OCI-LY1 (cell line): ENCODE results near the gene SLC1A4.

ENCODE experiments used
- H2AFZ ChIP-seq: fragments of 200-600 bp; sonication (generic), shearing (Covaris generic); 2 replicates; pipeline ENCODE4 v1.6.0; 2014; ENCODE audit warnings: antibody characterized with exemption, mild to moderate bottlenecking, low read length
- H3F3A ChIP-seq: fragments of 200-600 bp; sonication (generic), shearing (Covaris generic); 2 replicates; pipeline ENCODE4 v1.6.0; 2014; ENCODE audit warnings: mild to moderate bottlenecking, antibody characterized with exemption, low read length, moderate library complexity; ENCODE audit not compliant: insufficient read depth
- H3K27ac ChIP-seq: fragments of 200-600 bp; sonication (generic); 2 replicates; pipeline ENCODE4 v1.5.1; 2014; ENCODE audit warnings: low read length, mixed run types, mild to moderate bottlenecking, low read depth; ENCODE audit not compliant: poor library complexity, severe bottlenecking
- H3K27me3 ChIP-seq: fragments of 200-600 bp; sonication (generic); 2 replicates; pipeline ENCODE4 v1.6.0; 2014; ENCODE audit warnings: antibody characterized with exemption, mild to moderate bottlenecking, low read length, moderate library complexity; ENCODE audit not compliant: insufficient read depth
- H3K36me3 ChIP-seq: fragments of 200-600 bp; sonication (generic); 2 replicates; pipeline ENCODE4 v1.6.1; 2014; ENCODE audit warnings: mild to moderate bottlenecking, antibody characterized with exemption, low read length, moderate library complexity, mixed read lengths; ENCODE audit not compliant: insufficient read depth
- H3K4me1 ChIP-seq: fragments of 200-600 bp; sonication (generic); 2 replicates; pipeline ENCODE4 v1.5.1; 2014; ENCODE audit warnings: mild to moderate bottlenecking, low read length, moderate library complexity; ENCODE audit not compliant: insufficient read depth, severe bottlenecking
- H3K4me2 ChIP-seq: fragments of 200-600 bp; sonication (generic), shearing (Covaris generic); 2 replicates; pipeline ENCODE4 v1.6.1; 2014; ENCODE audit warnings: low read length
- H3K4me3 ChIP-seq: fragments of 200-600 bp; sonication (generic); 2 replicates; pipeline ENCODE4 v1.5.1; 2014; ENCODE audit warnings: low read length, low read depth, mild to moderate bottlenecking, mixed read lengths; ENCODE audit not compliant: poor library complexity, severe bottlenecking
- H3K79me2 ChIP-seq: fragments of 200-600 bp; shearing (Covaris generic); 2 replicates; pipeline ENCODE4 v1.6.1; 2016; ENCODE audit warnings: mixed run types, low read length, mixed read lengths; ENCODE audit not compliant: insufficient read depth
- H3K9ac ChIP-seq: fragments of 200-600 bp; sonication (generic), shearing (Covaris generic); 2 replicates; pipeline ENCODE4 v1.6.1; 2014; ENCODE audit warnings: mild to moderate bottlenecking, low read length, mixed read lengths
- H3K9me2 ChIP-seq: fragments of 200-600 bp; sonication (generic), shearing (Covaris generic); 2 replicates; pipeline ENCODE4 v1.6.1; 2014; ENCODE audit warnings: low read depth, mild to moderate bottlenecking, low read length, mixed read lengths
- H3K9me3 ChIP-seq: fragments of 200-600 bp; shearing (Covaris generic); 2 replicates; pipeline ENCODE4 v1.6.1; 2014; ENCODE audit warnings: low read length, mixed read lengths
- H4K20me1 ChIP-seq: fragments of 200-600 bp; sonication (generic), shearing (Covaris generic); 2 replicates; pipeline ENCODE4 v1.6.0; 2016; ENCODE audit warnings: mild to moderate bottlenecking, low read length; ENCODE audit not compliant: insufficient read depth
- EZH2 ChIP-seq: fragments of 200-600 bp; sonication (generic), shearing (Covaris generic); IDR thresholded peaks from 2 replicates; pipeline ENCODE4 v1.8.0; 2017; ENCODE audit warnings: borderline replicate concordance, mixed run types, mild to moderate bottlenecking, antibody characterized with exemption, low read length, moderate library complexity, mixed read lengths
- TF ChIP-seq, protein P1 (sequence below): fragments of 200-600 bp; sonication (generic), shearing (Covaris generic); IDR thresholded peaks from 2 replicates; pipeline ENCODE4 v1.5.1; 2017; ENCODE audit warnings: mild to moderate bottlenecking, antibody characterized with exemption, low read length, moderate library complexity, mixed read lengths

SLC1A4 gene

DNA sequence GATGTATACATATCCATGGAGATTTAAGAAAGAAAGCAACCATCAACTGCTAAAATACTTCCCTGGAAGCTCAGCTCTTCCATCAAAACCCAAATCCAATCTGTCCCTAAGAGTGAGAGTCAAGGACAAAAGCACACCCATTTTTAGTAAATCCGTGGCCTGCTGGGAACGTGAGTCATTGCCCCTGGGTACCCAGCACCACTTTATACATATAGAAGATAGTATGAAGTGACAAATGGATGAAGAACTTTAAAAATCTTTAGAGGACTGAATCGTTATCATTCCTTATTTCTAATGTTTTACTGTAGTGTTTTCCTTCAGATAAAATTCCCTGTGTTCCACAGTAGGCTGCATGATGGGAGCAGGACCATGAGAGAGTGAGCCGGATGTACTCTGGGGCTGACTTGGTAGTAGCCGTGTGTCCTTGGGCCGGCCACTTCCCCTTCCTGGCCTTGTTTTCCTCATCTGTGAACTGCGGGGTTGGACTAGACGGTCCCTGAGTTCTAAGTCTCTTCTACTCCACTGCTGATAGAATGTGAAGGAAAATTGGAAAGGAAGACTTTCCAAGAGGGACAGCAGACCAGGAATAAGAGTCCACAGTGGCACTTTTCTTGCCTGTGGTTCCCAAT, 38.5 kb downstream of the SLC1A4 start:
- Histone ChIP-seq H3K27me3 (no peaks in the 10 kb centered on the region), H3K9ac (peak overlapping the region; percentile 37; the same call in 1 of the 2 replicates), H3F3A (peaks cover 15% of the 10 kb centered on the region)

DNA sequence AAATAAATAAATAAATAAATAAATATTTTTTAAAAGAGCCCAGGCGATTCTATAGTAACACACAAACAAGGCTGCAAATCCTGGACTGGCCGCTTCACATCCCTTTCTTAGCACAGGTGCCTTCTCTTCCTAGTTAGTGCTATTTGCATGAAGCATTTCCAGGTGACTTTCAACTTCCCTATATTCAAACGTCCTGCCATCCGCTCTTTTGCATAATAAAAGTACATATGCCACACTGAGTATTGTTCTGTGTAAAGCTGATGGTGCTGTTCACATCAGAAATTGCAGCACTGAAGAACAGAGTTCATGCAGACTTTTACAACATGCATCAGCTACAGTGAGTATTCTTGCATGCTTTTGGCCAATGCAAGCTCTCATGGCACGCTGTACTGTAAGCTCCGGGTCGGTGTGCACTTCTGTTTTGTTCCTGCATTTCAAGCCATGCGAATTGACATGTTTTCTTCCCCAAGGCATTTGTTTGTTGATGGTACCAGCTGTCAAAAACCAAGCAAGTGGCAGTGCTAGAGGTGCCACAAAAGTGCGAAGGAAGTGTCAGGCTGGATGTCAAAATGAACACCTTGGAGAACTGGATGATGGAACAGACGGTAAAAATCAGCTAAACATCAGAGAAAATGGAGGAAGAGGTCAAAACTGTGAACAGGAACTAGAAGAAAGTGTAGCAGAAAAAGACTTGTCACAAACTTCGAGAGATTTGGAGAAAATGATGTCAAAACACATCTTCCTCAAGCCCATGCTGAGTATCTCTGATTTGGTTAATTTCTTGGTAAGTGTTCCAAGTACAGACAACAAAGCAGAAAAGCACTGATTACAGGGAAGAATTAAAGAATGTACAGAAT, 41.5 kb downstream of the SLC1A4 start:
- TF ChIP-seq, protein P1, sequence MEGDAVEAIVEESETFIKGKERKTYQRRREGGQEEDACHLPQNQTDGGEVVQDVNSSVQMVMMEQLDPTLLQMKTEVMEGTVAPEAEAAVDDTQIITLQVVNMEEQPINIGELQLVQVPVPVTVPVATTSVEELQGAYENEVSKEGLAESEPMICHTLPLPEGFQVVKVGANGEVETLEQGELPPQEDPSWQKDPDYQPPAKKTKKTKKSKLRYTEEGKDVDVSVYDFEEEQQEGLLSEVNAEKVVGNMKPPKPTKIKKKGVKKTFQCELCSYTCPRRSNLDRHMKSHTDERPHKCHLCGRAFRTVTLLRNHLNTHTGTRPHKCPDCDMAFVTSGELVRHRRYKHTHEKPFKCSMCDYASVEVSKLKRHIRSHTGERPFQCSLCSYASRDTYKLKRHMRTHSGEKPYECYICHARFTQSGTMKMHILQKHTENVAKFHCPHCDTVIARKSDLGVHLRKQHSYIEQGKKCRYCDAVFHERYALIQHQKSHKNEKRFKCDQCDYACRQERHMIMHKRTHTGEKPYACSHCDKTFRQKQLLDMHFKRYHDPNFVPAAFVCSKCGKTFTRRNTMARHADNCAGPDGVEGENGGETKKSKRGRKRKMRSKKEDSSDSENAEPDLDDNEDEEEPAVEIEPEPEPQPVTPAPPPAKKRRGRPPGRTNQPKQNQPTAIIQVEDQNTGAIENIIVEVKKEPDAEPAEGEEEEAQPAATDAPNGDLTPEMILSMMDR, result no peak
- TF ChIP-seq EZH2, result no peak
- Histone ChIP-seq H3K9me2 (no peaks in the 10 kb centered on the region), H3K9me3 (no peaks in the 10 kb centered on the region), H3K4me3 (peak overlapping the region; percentile 73), H3K27me3 (no peaks in the 10 kb centered on the region), H3K36me3 (peaks cover 20% of the 10 kb centered on the region), H3K4me1 (peaks cover 91% of the 10 kb centered on the region), H3K27ac (peak overlapping the region; percentile 100), H3K4me2 (peak overlapping the region; percentile 93), H3K79me2 (no peaks in the 10 kb centered on the region), H4K20me1 (no peaks in the 10 kb centered on the region), H3F3A (peaks cover 15% of the 10 kb centered on the region), H2AFZ (no peak overlapping the region), H3K9ac (peak overlapping the region; percentile 88)

More for the DNA sequence above, 38.5 kb downstream of the SLC1A4 start:
- Histone ChIP-seq H3K79me2 (no peaks in the 10 kb centered on the region), H3K4me2 (peak overlapping the region; percentile 22; the same call in 1 of the 2 replicates), H3K9me2 (no peaks in the 10 kb centered on the region), H3K9me3 (no peaks in the 10 kb centered on the region), H3K36me3 (peaks cover 23% of the 10 kb centered on the region; the same call in 1 of the 2 replicates), H3K27ac (peak overlapping the region; percentile 100), H4K20me1 (no peaks in the 10 kb centered on the region), H3K4me3 (no peak overlapping the region), H2AFZ (no peak overlapping the region), H3K4me1 (peaks cover 80% of the 10 kb centered on the region)
- no peak for TF ChIP-seq EZH2
- TF ChIP-seq, protein P1, result no peak

DNA sequence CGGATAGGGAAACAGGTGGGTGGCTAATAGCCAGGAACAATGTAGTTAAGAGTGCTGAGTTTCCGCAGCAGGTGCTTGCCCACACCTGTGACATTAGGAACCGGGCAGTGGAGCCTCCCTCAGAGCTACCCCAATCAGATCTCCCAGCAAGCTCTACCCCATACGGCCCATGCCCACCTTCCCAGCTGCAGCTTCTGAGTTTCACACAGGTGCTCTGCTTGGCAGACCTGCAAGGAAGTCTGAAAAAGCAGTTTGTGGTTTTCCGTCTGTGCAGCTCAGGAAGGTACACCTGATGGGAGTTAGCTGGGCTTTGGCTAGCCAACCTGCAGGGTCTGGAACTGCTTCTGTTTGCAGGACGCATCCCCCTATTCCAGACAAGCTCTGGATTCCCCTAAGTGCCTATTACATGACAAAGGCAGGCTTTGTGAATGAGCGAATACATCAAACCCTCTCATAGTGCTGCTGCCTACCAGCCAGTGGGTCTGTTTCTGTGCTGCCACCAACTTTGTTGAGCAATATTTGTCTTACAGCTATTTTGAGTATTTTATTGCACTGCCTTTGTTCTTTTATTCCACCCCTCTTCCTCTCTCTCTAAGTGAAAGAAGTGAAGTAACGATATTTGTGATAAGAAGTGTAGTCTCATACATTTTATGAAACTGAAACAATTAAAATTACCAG, 42.3 kb downstream of the SLC1A4 start:
- H3K4me2 ChIP-seq, result peak overlapping the region; percentile 93
- H3K27me3 ChIP-seq, result no peaks in the 10 kb centered on the region
- H3K36me3 ChIP-seq, result peaks cover 22% of the 10 kb centered on the region
- H3K9me2 ChIP-seq, result no peaks in the 10 kb centered on the region
- peaks cover 87% of the 10 kb centered on the region for H3K4me1 ChIP-seq
- H4K20me1 ChIP-seq, result no peaks in the 10 kb centered on the region
- peaks cover 15% of the 10 kb centered on the region for H3F3A ChIP-seq
- no peaks in the 10 kb centered on the region for H3K9me3 ChIP-seq
- H3K27ac ChIP-seq, result peak overlapping the region; percentile 100
- H3K79me2 ChIP-seq, result no peaks in the 10 kb centered on the region
- H3K9ac ChIP-seq, result peak overlapping the region; percentile 88
- H2AFZ ChIP-seq, result no peak overlapping the region
- peak overlapping the region; percentile 73 for H3K4me3 ChIP-seq
- TF ChIP-seq, protein P1, result no peak
- no peak for TF ChIP-seq EZH2
